Kidney (tissue), 14 donors: Measurements from ENCODE around the gene WDR41. TPM values are rescaled to one million over a fixed set of nuclear protein-coding genes. Genes with fewer than 3 reads are reported as not detected.

ENCODE experiments used
- DNase-seq, 5 donors: peaks; one replicate each; pipeline ENCODE4 v3.0.0-alpha.2; 2013 to 2020
- FAIRE-seq: peaks from 2 replicates; lab custom pipeline; 2012; peaks lifted over from hg19 to GRCh38; lab: Jason Lieb, UNC
- H3K27ac ChIP-seq, 2 donors: one replicate each; pipeline ENCODE4 v1.7.0; 2013; ENCODE audit warnings: low read depth in 2 of 2, low read length in 2 of 2, inconsistent platforms in 1 of 2
- H3K27me3 ChIP-seq: one replicate; pipeline ENCODE4 v1.7.1; 2013; ENCODE audit warnings: low read length, inconsistent platforms; ENCODE audit not compliant: control insufficient read depth, insufficient read depth
- H3K36me3 ChIP-seq, 3 donors: one replicate each; pipeline versions ENCODE4 v1.7.0 to v1.7.1; 2013; ENCODE audit warnings: low read length in 3 of 3, control low read depth in 1 of 3, inconsistent platforms in 1 of 3; ENCODE audit not compliant: insufficient read depth in 3 of 3, control insufficient read depth in 2 of 3
- H3K4me1 ChIP-seq, 3 donors: one replicate each; pipeline versions ENCODE4 v1.7.0 to v1.7.1; 2013; ENCODE audit warnings: low read length in 3 of 3, inconsistent platforms in 1 of 3, low read depth in 1 of 3; ENCODE audit not compliant: control insufficient read depth in 2 of 3, insufficient read depth in 2 of 3
- H3K4me3 ChIP-seq, 3 donors: one replicate each; pipeline versions ENCODE4 v1.7.0 to v1.8.1; 2013; ENCODE audit warnings: low read length in 3 of 3, control low read depth in 1 of 3, inconsistent platforms in 1 of 3
- H3K9ac ChIP-seq, 3 donors: one replicate each; pipeline versions ENCODE4 v1.7.0 to v1.7.1; 2013; ENCODE audit warnings: low read length in 3 of 3, control low read depth in 1 of 3, inconsistent platforms in 1 of 3
- H3K9me3 ChIP-seq, 3 donors: one replicate each; pipeline versions ENCODE4 v1.7.0 to v1.7.1; 2013; ENCODE audit warnings: low read length in 3 of 3, control low read depth in 1 of 3, inconsistent platforms in 1 of 3; ENCODE audit not compliant: control insufficient read depth in 2 of 3, insufficient read depth in 1 of 3
- intact Hi-C: fragments of 100-400 bp; cut with DNase I; formaldehyde crosslinking; loops from one replicate; pipeline ENCODE4 v1.11.1; 2022
- polyA plus RNA-seq: library from polyadenylated mRNA; stranded (reverse); fragments of 350-450 nt; fragmentation: Illumina TruSeq; extraction: RNeasy Lipid Tissue Mini Kit (QIAGEN cat#74804); gene quantifications from one replicate; pipeline ENCODE4 v1.2.3, GENCODE V29; 2014; ENCODE audit warnings: low read depth, low replicate concordance; ENCODE audit not compliant: insufficient read depth
- total RNA-seq: library from RNA; stranded (reverse); fragmentation: NEBNext Ultra II Directional; extraction: Animal tissue kit (Norgen Biotek cat#: 25700); gene quantifications from one replicate; pipeline ENCODE4 v1.2.1, GENCODE V29; 2021
- TF ChIP-seq, protein P1 (sequence below): IDR thresholded peaks from 3 replicates; pipeline ENCODE4 v1.5.1; 2012; ENCODE audit warnings: mild to moderate bottlenecking, moderate library complexity, borderline replicate concordance; ENCODE audit not compliant: insufficient read depth; ENCODE audit errors: extremely low read depth
- donor health status: control.
- donor health status: control.
- donor health status: control.
- donor health status: control.
- donor health status: control.
- donor health status: DM: yes; HTN: yes; CAD: no.
- donor health status: Normal renal cell carcinoma (clear cell type).

The WDR41 gene
- total and polyA plus RNA-seq, 2 donors from 2014 or later, result 16.0 to 45.2 TPM

- H3K36me3 ChIP-seq, result no peaks in the 10 kb centered on the region
- no peaks in the 10 kb centered on the region for H3K4me1 ChIP-seq
- no peaks in the 10 kb centered on the region for H3K9me3 ChIP-seq
- intact Hi-C loops, result no loop called here
- FAIRE-seq, result no peak
- TF ChIP-seq, protein P1, sequence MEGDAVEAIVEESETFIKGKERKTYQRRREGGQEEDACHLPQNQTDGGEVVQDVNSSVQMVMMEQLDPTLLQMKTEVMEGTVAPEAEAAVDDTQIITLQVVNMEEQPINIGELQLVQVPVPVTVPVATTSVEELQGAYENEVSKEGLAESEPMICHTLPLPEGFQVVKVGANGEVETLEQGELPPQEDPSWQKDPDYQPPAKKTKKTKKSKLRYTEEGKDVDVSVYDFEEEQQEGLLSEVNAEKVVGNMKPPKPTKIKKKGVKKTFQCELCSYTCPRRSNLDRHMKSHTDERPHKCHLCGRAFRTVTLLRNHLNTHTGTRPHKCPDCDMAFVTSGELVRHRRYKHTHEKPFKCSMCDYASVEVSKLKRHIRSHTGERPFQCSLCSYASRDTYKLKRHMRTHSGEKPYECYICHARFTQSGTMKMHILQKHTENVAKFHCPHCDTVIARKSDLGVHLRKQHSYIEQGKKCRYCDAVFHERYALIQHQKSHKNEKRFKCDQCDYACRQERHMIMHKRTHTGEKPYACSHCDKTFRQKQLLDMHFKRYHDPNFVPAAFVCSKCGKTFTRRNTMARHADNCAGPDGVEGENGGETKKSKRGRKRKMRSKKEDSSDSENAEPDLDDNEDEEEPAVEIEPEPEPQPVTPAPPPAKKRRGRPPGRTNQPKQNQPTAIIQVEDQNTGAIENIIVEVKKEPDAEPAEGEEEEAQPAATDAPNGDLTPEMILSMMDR, result no peak
- H3K27ac ChIP-seq, result no peak overlapping the region
- H3K27me3 ChIP-seq, result no peaks in the 10 kb centered on the region
- DNase-seq, result no peak
- H3K9ac ChIP-seq, result no peak overlapping the region
- H3K4me3 ChIP-seq, result no peak overlapping the region
Observed at GRCh38 chr5:77499973-77500372, 7.9 kb upstream of the WDR41 start.

- H3K4me3 ChIP-seq, result no peak overlapping the region
- H3K9ac ChIP-seq, result no peak overlapping the region
- intact Hi-C loops, result no loop called here
- no peak overlapping the region for H3K27ac ChIP-seq
- H3K36me3 ChIP-seq, result no peaks in the 10 kb centered on the region
- H3K9me3 ChIP-seq, result no peaks in the 10 kb centered on the region
- no peak for FAIRE-seq
- H3K27me3 ChIP-seq, result no peaks in the 10 kb centered on the region
- H3K4me1 ChIP-seq, result no peaks in the 10 kb centered on the region
- DNase-seq, result no peak
- TF ChIP-seq, protein P1, result no peak
Observed at GRCh38 chr5:77499441-77499840, 7.3 kb upstream of the WDR41 start.

DNA sequence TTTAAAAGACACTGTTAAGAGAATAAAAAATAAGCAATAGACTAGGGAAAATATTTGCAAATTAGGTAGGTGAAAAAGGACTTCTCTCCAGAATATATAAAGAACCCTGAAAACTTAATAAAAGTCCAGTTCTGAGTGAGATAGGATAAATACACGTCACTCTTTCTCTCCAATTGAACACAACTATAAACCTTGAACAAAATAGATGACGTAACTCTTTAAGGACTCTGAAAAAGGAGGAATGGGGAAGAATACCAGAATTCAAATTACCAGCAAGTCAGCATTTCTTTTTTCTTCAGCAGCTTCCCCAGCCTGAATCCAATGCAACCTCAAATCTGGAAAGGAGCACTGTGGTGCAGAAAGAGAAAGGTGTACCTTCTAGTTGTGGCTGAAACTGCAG, 6.8 kb upstream of the WDR41 start:
- intact Hi-C loops, result no loop called here
- Histone ChIP-seq H3K27me3 (no peaks in the 10 kb centered on the region), H3K9me3 (no peaks in the 10 kb centered on the region), H3K27ac (no peak overlapping the region), H3K4me3 (no peak overlapping the region), H3K9ac (no peak overlapping the region), H3K4me1 (no peaks in the 10 kb centered on the region), H3K36me3 (no peaks in the 10 kb centered on the region)
- TF ChIP-seq, protein P1, result no peak
- FAIRE-seq (no peak), DNase-seq (no peak)

- intact Hi-C loops, result no loop called here
- no peak overlapping the region for H3K4me3 ChIP-seq
- DNase-seq (no peak), FAIRE-seq (no peak)
- H3K27me3 ChIP-seq, result no peaks in the 10 kb centered on the region
- H3K9me3 ChIP-seq, result no peaks in the 10 kb centered on the region
- H3K27ac ChIP-seq, result no peak overlapping the region
- no peaks in the 10 kb centered on the region for H3K4me1 ChIP-seq
- no peak overlapping the region for H3K9ac ChIP-seq
- TF ChIP-seq, protein P1, result no peak
- H3K36me3 ChIP-seq, result no peaks in the 10 kb centered on the region
Observed at GRCh38 chr5:77494935-77495334, 2.8 kb upstream of the WDR41 start.
